ENCODE measurements around the gene OR2B2.

OR2B2 gene

DNA sequence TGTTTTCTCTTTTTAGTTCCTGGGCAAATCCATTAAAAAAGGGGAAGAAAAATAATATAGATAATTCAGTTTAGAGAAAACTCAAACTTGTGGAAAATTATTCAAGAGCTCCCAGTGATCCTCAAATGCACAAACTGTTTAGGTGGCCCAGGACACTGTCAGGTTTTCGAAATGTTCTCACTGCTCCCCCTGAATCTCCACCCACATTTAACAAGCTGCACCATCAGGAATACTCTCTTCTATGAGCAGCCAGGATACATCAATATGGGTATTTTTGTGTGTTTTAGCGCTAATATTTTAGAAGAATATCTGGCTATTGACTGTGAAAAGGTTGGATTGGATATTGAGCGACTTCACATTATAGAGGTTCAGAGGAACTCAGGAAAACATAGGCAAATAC is 43.9 kb downstream of the OR2B2 start:
- no peak overlapping the region for H3K4me3 ChIP-seq (ENCODE audit: control insufficient read depth, low read depth, low read length)
- no peak for TF ChIP-seq CTCF (conservative IDR thresholded peaks at IDR 0.05; ENCODE audit: control insufficient read depth, insufficient read depth, low read depth, low read length)
- no peak for DNase-seq (ENCODE audit: low read depth)

- TF ChIP-seq CTCF (conservative IDR thresholded peaks at IDR 0.05; ENCODE audit: control insufficient read depth, insufficient read depth, low read depth, low read length), result no peak
- DNase-seq (ENCODE audit: low read depth), result peak; percentile 45
- H3K4me3 ChIP-seq (ENCODE audit: control insufficient read depth, low read depth, low read length), result peak overlapping the region; percentile 80
Measured at GRCh38 chr6:27867945-27868300, 44.3 kb downstream of the OR2B2 start.

DNA sequence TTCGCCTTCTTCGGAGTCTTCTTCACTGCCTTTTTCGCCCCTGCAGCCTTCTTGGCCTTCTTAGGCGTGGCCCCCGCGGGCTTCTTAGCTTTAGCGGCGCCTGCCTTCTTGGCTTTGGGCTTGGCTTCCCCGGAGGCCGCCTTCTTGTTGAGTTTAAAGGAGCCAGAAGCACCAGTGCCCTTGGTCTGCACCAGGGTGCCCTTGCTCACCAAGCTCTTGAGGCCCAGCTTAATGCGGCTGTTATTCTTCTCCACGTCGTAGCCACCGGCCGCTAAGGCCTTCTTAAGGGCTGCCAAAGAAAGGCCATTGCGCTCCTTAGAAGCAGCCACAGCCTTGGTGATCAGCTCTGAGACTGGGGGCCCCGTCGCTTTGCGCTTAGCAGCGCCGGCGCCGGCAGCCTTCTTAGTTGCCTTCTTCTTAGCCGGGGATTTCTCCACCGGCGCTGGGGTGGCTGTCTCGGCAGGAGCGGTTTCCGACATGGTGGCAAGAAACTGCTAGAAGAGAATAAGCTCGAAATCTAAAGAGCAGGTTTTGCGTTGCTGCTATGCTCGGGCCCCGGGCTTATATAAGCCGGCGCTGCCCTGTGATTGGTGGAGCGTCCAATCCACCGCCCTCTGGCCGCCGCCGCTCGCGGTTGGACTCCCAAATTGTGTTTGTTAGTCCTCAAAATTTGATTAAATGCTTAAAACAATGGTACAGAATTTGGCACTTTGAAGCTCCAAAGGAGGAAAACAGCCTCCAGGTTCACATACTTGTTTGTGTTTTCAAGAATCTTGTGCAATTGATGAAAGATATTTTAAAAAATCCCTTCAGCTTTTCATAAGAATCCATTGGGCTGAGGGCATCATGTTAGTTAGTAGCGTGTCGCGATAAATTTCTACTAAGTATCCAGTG is 44.9 kb downstream of the OR2B2 start:
- DNase-seq (ENCODE audit: low read depth), result peak; percentile 80
- no peak for TF ChIP-seq CTCF (conservative IDR thresholded peaks at IDR 0.05; ENCODE audit: control insufficient read depth, insufficient read depth, low read depth, low read length)
- H3K4me3 ChIP-seq (ENCODE audit: control insufficient read depth, low read depth, low read length), result peak overlapping the region; percentile 80

GRCh38 chr6:27866357-27867050 is 45.7 kb downstream of the OR2B2 start:
- no peak for TF ChIP-seq CTCF (conservative IDR thresholded peaks at IDR 0.05; ENCODE audit: control insufficient read depth, insufficient read depth, low read depth, low read length)
- H3K4me3 ChIP-seq (ENCODE audit: control insufficient read depth, low read depth, low read length), result peak overlapping the region; percentile 80
- DNase-seq (ENCODE audit: low read depth), result peak; percentile 84

DNA sequence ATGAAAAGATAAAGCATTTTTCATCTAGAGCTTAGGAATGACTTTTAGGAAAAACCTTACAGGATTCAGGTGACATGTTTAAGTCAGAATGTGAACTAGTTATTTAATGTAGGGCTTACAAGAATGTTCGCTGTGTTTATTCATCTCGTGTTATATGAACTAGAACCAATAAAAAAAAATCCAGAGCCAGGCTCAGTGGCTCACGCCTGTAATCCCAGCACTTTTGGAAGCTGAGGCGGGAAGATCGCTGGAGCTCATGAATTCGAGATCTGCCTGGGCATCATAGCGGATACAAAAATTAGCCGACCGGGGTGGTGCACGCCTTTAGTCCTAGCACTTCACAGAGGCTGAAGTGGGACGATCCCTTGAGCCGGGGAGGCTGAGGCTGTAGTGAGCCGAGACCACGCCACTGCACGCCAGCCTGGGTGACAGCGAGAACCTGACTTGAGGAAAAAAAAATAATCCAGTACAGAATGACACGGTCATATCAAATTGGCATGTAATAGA is 46.3 kb downstream of the OR2B2 start:
- TF ChIP-seq CTCF (conservative IDR thresholded peaks at IDR 0.05; ENCODE audit: control insufficient read depth, insufficient read depth, low read depth, low read length), result no peak
- H3K4me3 ChIP-seq (ENCODE audit: control insufficient read depth, low read depth, low read length), result peak overlapping the region; percentile 80
- DNase-seq (ENCODE audit: low read depth), result no peak

DNA sequence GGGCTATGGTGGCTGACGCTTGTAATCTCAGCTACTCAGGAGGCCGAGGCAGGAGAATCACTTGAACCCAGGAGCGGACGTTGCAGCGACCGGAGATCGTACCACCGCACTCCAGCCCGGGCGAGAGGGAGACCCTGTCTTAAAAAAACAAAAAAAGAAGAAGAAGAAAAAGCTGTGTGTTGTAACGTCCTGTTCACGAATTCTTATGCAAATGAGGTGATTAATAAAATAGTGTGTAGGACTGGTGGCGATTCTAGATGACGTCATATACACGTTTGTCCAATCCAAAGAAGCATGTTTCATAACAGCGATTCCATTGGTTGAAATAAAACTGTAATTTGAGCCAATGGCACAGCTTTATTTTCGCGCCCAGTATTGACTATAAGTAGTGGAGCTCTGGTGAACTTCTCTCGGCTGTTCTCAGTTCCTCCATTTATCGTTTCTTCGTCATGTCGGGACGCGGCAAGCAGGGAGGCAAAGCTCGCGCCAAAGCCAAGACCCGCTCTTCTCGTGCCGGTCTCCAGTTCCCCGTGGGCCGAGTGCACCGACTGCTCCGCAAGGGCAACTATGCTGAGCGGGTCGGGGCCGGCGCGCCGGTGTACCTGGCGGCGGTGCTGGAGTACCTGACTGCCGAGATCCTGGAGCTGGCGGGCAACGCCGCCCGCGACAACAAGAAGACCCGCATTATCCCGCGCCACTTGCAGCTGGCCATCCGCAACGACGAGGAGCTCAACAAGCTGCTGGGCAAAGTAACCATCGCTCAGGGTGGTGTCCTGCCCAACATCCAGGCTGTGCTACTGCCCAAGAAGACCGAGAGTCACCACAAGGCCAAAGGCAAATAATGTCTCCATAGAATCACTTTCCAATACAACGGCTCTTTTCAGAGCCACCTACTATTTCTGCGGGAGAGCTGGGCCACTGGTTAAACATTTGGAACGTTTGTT is 47.0 kb downstream of the OR2B2 start:
- H3K4me3 ChIP-seq (ENCODE audit: control insufficient read depth, low read depth, low read length), result peak overlapping the region; percentile 80
- no peak for TF ChIP-seq CTCF (conservative IDR thresholded peaks at IDR 0.05; ENCODE audit: control insufficient read depth, insufficient read depth, low read depth, low read length)
- peak; percentile 99 for DNase-seq (ENCODE audit: low read depth)

Measured in fibroblast of mammary gland (primary cell).